OCI-LY3 (cell line): ENCODE measurements around the gene RAD51B.
"Not testable (repeated sequence)": the region's sequence is repeated elsewhere in the genome, so short reads cannot be mapped to it uniquely, and the experiment has no call there.

ENCODE experiments used
- H2AFZ ChIP-seq: fragments of 200-600, 300-600 bp; shearing (Covaris generic); 2 replicates; pipeline ENCODE4 v1.6.0; 2014; ENCODE audit warnings: antibody characterized with exemption, low read depth, low read length
- H3K27ac ChIP-seq: fragments of 200-600, 300-600 bp; sonication (generic); 2 replicates; pipeline ENCODE4 v1.5.1; 2014; ENCODE audit warnings: mild to moderate bottlenecking, low read length, moderate library complexity, mixed read lengths
- H3K27me3 ChIP-seq: fragments of 200-600, 300-600 bp; sonication (generic); 2 replicates; pipeline ENCODE4 v1.6.1; 2014; ENCODE audit warnings: low read depth, low read length, mixed read lengths
- H3K36me3 ChIP-seq: fragments of 200-600, 300-600 bp; sonication (generic); replicated peaks from 2 replicates; pipeline ENCODE3; 2014; ENCODE audit warnings: low read depth, low read length, mixed read lengths
- H3K4me1 ChIP-seq: fragments of 300-600, 200-600 bp; sonication (generic); 2 replicates; pipeline ENCODE4 v1.6.1; 2014; ENCODE audit warnings: low read length, mixed read lengths
- H3K4me2 ChIP-seq: fragments of 200-600, 300-600 bp; sonication (generic); 2 replicates; pipeline ENCODE4 v1.6.1; 2014; ENCODE audit warnings: low read length, mixed read lengths
- H3K4me3 ChIP-seq: fragments of 300-600, 200-600 bp; sonication (generic); 2 replicates; pipeline ENCODE4 v1.5.1; 2014; ENCODE audit warnings: antibody characterized with exemption, mild to moderate bottlenecking, low read length, moderate library complexity
- H3K79me2 ChIP-seq: fragments of 300-600, 200-600 bp; shearing (Covaris generic); 2 replicates; pipeline ENCODE4 v1.6.1; 2014; ENCODE audit warnings: mild to moderate bottlenecking, low read length, mixed read lengths
- H3K9ac ChIP-seq: fragments of 300-600, 200-600 bp; shearing (Covaris generic); 2 replicates; pipeline ENCODE4 v1.6.0; 2014; ENCODE audit warnings: mild to moderate bottlenecking, low read length, moderate library complexity
- H3K9me3 ChIP-seq: fragments of 200-600, 300-600 bp; shearing (Covaris generic); 2 replicates; pipeline ENCODE4 v1.6.1; 2014; ENCODE audit warnings: low read length, mixed read lengths; ENCODE audit not compliant: insufficient read depth
- H4K20me1 ChIP-seq: fragments of 200-600, 300-600 bp; sonication (generic); 2 replicates; pipeline ENCODE4 v1.6.1; 2016; ENCODE audit warnings: low read length, mixed read lengths; ENCODE audit not compliant: insufficient read depth
- EZH2phosphoT487 ChIP-seq: fragments of 200-600 bp; shearing (Covaris generic); IDR thresholded peaks from 2 replicates; pipeline ENCODE4 v1.6.1; 2018; ENCODE audit warnings: antibody characterized with exemption, mixed run types, low read depth
- TF ChIP-seq, protein P1 (sequence below): fragments of 200-600, 300-600 bp; sonication (generic); IDR thresholded peaks from 2 replicates; pipeline ENCODE4 v1.5.1; 2014; ENCODE audit warnings: antibody characterized with exemption, low read length, low read depth

RAD51B gene

GRCh38 chr14:67815573-67816225 lies 3.9 kb upstream of the RAD51B start:
- peaks cover 47% of the 10 kb centered on the region for H3K79me2 ChIP-seq
- no peaks in the 10 kb centered on the region for H4K20me1 ChIP-seq
- peaks cover 7% of the 10 kb centered on the region for H3K36me3 ChIP-seq
- H3K9ac ChIP-seq: peak overlapping the region; percentile 69
- H3K4me2 ChIP-seq: peak overlapping the region; percentile 93
- no peak for TF ChIP-seq EZH2phosphoT487
- TF ChIP-seq, protein P1, sequence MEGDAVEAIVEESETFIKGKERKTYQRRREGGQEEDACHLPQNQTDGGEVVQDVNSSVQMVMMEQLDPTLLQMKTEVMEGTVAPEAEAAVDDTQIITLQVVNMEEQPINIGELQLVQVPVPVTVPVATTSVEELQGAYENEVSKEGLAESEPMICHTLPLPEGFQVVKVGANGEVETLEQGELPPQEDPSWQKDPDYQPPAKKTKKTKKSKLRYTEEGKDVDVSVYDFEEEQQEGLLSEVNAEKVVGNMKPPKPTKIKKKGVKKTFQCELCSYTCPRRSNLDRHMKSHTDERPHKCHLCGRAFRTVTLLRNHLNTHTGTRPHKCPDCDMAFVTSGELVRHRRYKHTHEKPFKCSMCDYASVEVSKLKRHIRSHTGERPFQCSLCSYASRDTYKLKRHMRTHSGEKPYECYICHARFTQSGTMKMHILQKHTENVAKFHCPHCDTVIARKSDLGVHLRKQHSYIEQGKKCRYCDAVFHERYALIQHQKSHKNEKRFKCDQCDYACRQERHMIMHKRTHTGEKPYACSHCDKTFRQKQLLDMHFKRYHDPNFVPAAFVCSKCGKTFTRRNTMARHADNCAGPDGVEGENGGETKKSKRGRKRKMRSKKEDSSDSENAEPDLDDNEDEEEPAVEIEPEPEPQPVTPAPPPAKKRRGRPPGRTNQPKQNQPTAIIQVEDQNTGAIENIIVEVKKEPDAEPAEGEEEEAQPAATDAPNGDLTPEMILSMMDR: no peak
- peak overlapping the region; percentile 96 for H3K27ac ChIP-seq
- no peaks in the 10 kb centered on the region for H3K27me3 ChIP-seq
- peak overlapping the region; percentile 88 for H3K4me3 ChIP-seq
- H2AFZ ChIP-seq: no peak overlapping the region
- no peaks in the 10 kb centered on the region for H3K9me3 ChIP-seq
- H3K4me1 ChIP-seq: peaks cover 54% of the 10 kb centered on the region

- peak within 1 kb of the TSS; percentile 93 for H3K4me2 ChIP-seq
- H3K79me2 ChIP-seq: peaks cover 49% of the 10 kb centered on the region
- H3K9me3 ChIP-seq: no peaks in the 10 kb centered on the region
- H3K36me3 ChIP-seq: peaks cover 4% of the 10 kb centered on the region
- peak within 1 kb of the TSS; percentile 96 for H3K27ac ChIP-seq
- peaks cover 60% of the 10 kb centered on the region for H3K4me1 ChIP-seq
- H2AFZ ChIP-seq: peak within 1 kb of the TSS; percentile 39
- no peaks in the 10 kb centered on the region for H4K20me1 ChIP-seq
- TF ChIP-seq, protein P1: no peak
- TF ChIP-seq EZH2phosphoT487: no peak
- peak within 1 kb of the TSS; percentile 88 for H3K4me3 ChIP-seq
- H3K27me3 ChIP-seq: no peaks in the 10 kb centered on the region
- H3K9ac ChIP-seq: peak within 1 kb of the TSS; percentile 84
Observed at GRCh38 chr14:67816326-67817002, 3.1 kb upstream of the RAD51B start, which contains the start of gene ZFYVE26. Gene ZFYVE26 (minus strand): TSS chr14:67816590. CDS start chr14:67815963, 627 bp downstream.

- Histone ChIP-seq H3K79me2 (peaks cover 39% of the 10 kb centered on the region), H3K27me3 (no peaks in the 10 kb centered on the region), H3K36me3 (peaks cover 4% of the 10 kb centered on the region), H3K4me3 (peak overlapping the region; percentile 88), H3K9ac (peak overlapping the region; percentile 84; the same call in 1 of the 2 replicates), H3K4me1 (peaks cover 51% of the 10 kb centered on the region), H4K20me1 (no peaks in the 10 kb centered on the region), H2AFZ (no peak overlapping the region), H3K4me2 (peak overlapping the region; percentile 90), H3K27ac (peak overlapping the region; percentile 96), H3K9me3 (no peaks in the 10 kb centered on the region)
- TF ChIP-seq EZH2phosphoT487: no peak
- TF ChIP-seq, protein P1: no peak
Observed at GRCh38 chr14:67817750-67818438, 1.7 kb upstream of the RAD51B start.

GRCh38 chr14:67818476-67818875 lies 1.1 kb upstream of the RAD51B start:
- H3K9ac ChIP-seq, H3K27me3 ChIP-seq, H3K4me2 ChIP-seq, H3K27ac ChIP-seq, H3K9me3 ChIP-seq, H2AFZ ChIP-seq, H3K36me3 ChIP-seq, H3K4me3 ChIP-seq, H4K20me1 ChIP-seq: not testable (repeated sequence)
- H3K79me2 ChIP-seq: peaks cover 36% of the 10 kb centered on the region
- H3K4me1 ChIP-seq: peaks cover 45% of the 10 kb centered on the region
